ENCODE data around the gene EPS8L3. TPM values are rescaled to one million over a fixed set of nuclear protein-coding genes. Genes with fewer than 3 reads are reported as not detected.
"Not testable (repeated sequence)": the region's sequence is repeated elsewhere in the genome, so short reads cannot be mapped to it uniquely, and the experiment has no call there.

The EPS8L3 gene
- total RNA-seq, 2 experiments from 2014 or later, result not detected

DNA sequence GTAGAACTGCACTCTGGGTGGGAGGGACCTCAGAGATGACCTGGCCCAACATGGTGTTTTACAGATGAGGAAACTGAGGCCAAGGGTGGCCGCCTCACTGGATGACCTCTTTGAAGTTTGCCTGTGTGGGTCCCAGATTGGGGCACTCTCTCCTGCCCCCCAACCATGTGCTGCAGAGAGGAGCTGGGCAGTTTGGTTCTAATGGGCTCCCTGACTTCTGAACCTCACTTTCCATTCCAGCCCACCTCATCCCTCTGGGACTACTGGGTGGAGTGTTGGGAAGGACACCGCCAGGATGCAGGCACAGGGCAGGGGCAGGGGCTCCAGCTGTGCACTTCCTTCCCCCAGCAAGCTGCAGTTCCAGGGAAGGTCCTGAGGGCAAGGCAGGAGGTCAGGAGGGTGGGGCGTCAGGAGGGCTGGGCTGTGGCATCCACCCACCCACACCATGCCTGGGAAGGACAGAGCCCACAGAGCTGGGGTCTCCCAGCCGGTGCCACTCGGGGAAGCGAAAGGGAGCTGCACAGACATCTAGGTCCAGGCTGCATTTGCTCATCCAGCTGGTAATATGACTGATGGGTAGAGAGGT is 10.3 kb upstream of the EPS8L3 start:
- H3K36me3 Mint-ChIP-seq (ENCODE audit: low read depth), result no peaks in the 10 kb centered on the region
- no peaks in the 10 kb centered on the region for H3K4me1 Mint-ChIP-seq (ENCODE audit: low read depth)
- DNase-seq, result no peak
- CTCF ChIA-PET, result interaction anchor here (0.5 to 25.2 kb wide), 25 partner anchors 9 to 256 kb away, joined by 3 to 622 read pairs (median 4); partner anchors contain the start of genes AHCYL1 and GNAI3
- intact Hi-C loops (cut with micrococcal nuclease), result loop anchor here (1.0 to 2.0 kb wide), 4 partner anchors 33 to 228 kb away; partner anchors contain the start of gene GSTM3
- H3K27me3 Mint-ChIP-seq (ENCODE audit: low read depth), result no peaks in the 10 kb centered on the region
- no peaks in the 10 kb centered on the region for H3K9me3 Mint-ChIP-seq
- H3K27ac Mint-ChIP-seq, result no peak overlapping the region
- H3K4me3 Mint-ChIP-seq, result no peak overlapping the region

DNA sequence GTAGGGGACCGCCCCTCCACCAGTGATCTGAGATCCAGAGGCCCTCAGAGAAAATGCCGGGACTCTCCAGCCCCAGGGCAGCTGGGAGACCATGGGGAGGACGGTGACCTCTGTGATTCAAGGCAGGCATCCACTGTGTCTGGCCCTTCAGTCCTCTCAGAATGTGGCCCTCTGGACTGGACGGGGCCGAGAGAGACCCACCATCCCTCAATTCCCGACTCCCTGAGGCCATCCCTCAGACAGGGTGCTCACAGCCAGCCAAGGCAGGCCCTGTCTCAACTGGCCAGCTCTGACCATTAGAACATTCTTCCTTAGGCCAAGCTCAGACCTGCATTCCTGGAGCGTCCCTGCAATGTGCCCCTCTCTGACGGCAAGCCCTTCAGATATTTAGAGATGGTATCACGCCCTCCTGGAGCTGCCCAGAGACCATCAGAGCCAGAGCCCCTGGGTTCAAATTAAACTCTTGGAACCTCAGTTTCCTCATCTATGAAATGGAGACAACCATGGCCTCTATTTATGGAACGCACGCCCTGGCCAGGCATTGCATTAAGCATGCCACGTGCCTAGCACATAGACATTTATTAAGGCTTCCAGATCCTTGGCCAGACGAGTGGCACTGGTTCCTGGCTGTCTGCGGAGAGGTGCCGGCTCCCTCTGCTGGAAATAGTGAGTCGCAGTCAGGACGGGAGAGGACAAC is 9.6 kb upstream of the EPS8L3 start:
- CTCF ChIA-PET, result interaction anchor here (0.6 to 25.2 kb wide), 18 partner anchors 15 to 456 kb away, joined by 3 to 622 read pairs (median 6); partner anchors contain the start of genes AHCYL1 and GNAI3
- no peaks in the 10 kb centered on the region for H3K9me3 Mint-ChIP-seq
- no peaks in the 10 kb centered on the region for H3K36me3 Mint-ChIP-seq (ENCODE audit: low read depth)
- DNase-seq, result peak; percentile 85
- H3K4me3 Mint-ChIP-seq, result no peak overlapping the region
- no peaks in the 10 kb centered on the region for H3K4me1 Mint-ChIP-seq (ENCODE audit: low read depth)
- intact Hi-C loops (cut with micrococcal nuclease), result loop anchor here (1.0 to 2.0 kb wide), 4 partner anchors 33 to 227 kb away; partner anchors contain the start of gene GSTM3
- H3K27me3 Mint-ChIP-seq (ENCODE audit: low read depth), result no peaks in the 10 kb centered on the region
- no peak overlapping the region for H3K27ac Mint-ChIP-seq

DNA sequence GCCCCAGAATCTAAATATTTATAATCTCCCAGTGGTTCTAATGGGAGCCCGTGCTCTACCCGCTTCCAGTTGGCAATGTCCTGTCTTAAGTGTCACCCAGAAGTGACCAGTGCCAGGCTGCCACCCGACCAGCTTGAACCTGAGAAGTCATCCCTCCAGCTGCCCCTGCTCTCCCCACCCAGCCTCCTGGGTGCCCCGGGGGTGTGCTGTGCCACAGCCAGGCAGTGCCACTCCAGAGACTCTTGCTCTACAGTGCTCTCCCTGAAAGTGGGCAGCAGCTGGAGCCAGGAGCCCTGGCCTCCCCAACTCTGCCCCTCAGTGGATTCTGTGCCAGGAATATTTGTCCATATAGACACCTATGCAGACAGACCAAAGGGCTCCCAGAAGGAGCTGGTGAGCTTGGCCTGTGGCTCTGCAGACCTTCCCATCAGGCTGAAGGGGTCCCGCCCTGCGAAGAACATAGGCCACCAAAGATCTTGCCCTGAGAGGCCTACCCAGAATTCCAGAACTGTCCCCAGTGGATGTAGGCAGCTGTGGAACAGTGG is 9.0 kb upstream of the EPS8L3 start:
- Mint-ChIP-seq H3K36me3 (ENCODE audit: low read depth) (no peaks in the 10 kb centered on the region), H3K4me1 (ENCODE audit: low read depth) (no peaks in the 10 kb centered on the region), H3K9me3 (no peaks in the 10 kb centered on the region), H3K27ac (no peak overlapping the region), H3K4me3 (no peak overlapping the region), H3K27me3 (ENCODE audit: low read depth) (no peaks in the 10 kb centered on the region)
- CTCF ChIA-PET, result interaction anchor here (0.6 to 25.2 kb wide), 10 partner anchors 121 to 456 kb away, joined by 3 to 622 read pairs (median 10); partner anchors contain the start of genes AHCYL1 and GNAI3
- intact Hi-C loops (cut with micrococcal nuclease), result loop anchor here (1.0 to 2.0 kb wide), 4 partner anchors 32 to 226 kb away; partner anchors contain the start of gene GSTM3
- no peak for DNase-seq

DNA sequence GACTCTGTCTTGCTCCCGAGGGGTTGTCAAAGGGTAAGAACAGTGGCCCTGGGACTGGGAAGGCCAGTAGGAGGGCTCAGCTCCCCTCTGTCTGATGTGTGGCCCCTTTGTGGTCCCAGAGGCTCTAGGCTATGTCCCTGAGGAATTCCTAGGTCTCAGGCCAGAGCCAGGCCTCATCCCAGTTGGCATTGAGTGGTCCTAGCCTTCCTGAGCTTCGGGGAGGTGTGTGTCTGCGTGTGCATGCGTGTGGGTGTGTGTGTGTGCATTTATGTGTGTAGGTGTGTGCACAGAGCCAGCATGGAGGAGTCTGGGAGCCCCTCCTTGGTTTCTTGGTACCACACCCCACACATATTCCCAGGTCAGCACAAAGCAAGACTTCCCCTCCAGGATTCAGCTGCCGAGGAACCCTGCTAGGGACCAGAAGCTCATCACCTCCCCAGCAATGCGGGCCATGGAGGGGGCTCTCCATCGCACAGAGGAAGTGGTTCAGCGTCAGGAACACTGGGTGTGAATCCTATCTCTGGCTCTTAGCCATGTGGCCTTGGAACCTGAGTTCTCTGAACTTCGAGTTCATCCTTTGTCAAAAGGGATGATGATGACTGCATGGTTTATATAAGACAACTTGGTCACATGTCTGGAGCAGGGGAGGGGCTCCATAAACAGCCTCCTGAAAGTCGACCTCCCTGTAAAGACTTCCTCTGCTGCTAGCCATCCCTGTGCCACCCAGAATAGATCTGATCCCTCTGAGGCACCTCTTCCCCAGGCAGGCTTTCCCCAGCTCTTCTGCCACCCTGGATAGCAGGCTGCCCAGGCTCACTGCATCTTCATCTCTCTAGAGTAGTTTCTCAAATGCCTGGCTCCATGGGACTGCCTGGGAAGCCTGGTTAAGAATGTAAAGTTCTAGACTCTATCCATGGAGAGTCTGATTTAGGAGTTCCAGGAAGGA is 8.3 kb upstream of the EPS8L3 start:
- intact Hi-C loops (cut with micrococcal nuclease), result loop anchor here (2.0 kb wide), 1 partner anchor 31 kb away; the partner anchor contains the start of gene GSTM3

DNA sequence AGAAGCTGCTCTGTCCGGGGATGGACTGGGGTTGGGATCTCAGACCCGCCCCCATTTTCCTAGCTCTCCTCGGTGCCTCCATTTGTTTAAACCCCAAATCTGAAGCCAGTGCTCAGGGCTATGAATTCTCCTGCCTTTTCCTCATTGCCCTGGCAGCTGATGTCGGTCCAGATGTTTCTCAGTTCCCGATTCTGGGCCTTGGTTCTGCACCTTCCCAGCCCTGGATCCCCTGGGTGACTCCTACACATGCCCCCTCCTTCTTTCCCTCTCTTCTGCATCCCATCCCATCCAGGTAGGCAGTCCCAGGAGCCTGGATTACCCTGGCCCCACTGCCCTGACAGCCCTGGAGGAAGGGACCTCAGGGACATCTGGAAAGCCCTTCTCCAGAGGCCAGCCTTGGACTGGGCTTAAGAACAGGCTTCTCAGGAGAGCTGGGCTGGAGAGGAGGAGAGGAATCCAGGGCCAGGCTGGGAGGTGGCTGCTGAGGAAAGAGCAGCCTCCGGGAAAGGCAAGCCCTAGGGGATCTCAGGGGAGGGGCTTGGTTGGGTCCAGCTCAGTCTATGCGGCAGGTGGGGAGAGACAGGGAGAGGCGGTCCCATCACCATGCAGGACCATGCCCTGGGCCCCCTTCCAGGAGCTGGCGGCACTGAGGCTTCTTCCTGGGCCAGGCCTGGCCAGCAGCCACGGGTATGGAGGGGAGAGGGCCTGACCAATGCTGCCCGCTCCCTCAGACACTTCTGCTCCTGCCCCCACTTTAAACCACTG is 6.8 kb upstream of the EPS8L3 start:
- H3K9me3 Mint-ChIP-seq, result no peaks in the 10 kb centered on the region
- no peak for DNase-seq
- CTCF ChIA-PET, result interaction anchor here (12.0 to 25.2 kb wide), 2 partner anchors 130 to 211 kb away, joined by 283 to 622 read pairs; partner anchors contain the start of gene AHCYL1
- no peak overlapping the region for H3K27ac Mint-ChIP-seq
- H3K27me3 Mint-ChIP-seq (ENCODE audit: low read depth), result no peaks in the 10 kb centered on the region
- no peaks in the 10 kb centered on the region for H3K36me3 Mint-ChIP-seq (ENCODE audit: low read depth)
- H3K4me1 Mint-ChIP-seq (ENCODE audit: low read depth), result no peaks in the 10 kb centered on the region
- H3K4me3 Mint-ChIP-seq, result no peak overlapping the region
- intact Hi-C loops (cut with micrococcal nuclease), result no loop called here

More for the DNA sequence above, 8.3 kb upstream of the EPS8L3 start:
- CTCF ChIA-PET, result interaction anchor here (0.9 to 25.2 kb wide), 5 partner anchors 122 to 227 kb away, joined by 3 to 622 read pairs (median 58); partner anchors contain the start of genes AHCYL1 and GNAI3
- Mint-ChIP-seq H3K4me3 (no peak overlapping the region), H3K27me3 (ENCODE audit: low read depth) (no peaks in the 10 kb centered on the region), H3K36me3 (ENCODE audit: low read depth) (no peaks in the 10 kb centered on the region), H3K9me3 (no peaks in the 10 kb centered on the region), H3K4me1 (ENCODE audit: low read depth) (no peaks in the 10 kb centered on the region), H3K27ac (no peak overlapping the region)
- DNase-seq, result no peak

DNA sequence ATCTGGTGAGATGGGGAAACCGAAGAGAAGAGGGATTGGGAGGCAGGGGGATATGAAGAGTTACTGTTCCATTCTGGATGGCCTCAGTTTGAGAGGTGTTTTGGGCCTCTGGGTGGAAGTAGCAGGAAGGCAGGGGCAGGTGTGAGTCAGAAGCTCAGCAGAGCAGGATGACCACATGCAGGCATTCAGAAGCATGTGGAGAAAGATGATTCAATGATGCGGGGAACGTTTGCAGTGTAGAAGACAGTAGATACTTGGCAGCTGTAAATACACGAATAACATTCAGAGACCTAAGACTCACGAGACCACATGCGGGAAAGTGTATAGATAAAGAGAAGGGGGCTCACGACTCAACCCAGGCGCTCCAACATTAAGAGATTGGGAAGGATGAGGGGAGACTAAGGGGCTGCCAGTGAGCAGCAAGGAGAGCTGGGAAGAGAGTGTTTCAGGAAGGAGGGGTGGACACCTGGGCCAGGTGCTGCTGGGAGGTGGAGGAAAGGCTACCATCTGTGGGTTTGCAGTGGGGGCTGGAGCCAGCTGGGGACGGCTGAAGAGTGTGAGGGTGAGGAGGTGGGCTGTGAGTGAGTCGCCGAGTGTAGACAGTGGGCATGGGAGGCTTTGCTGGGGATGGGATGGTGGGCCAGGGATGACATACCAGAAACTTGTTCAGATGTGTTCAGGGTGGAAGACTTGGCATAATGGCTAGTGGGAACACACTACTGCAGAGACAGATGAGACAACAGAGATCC is 5.8 kb upstream of the EPS8L3 start:
- intact Hi-C loops (cut with micrococcal nuclease), result no loop called here
- no peaks in the 10 kb centered on the region for H3K27me3 Mint-ChIP-seq (ENCODE audit: low read depth)

DNA sequence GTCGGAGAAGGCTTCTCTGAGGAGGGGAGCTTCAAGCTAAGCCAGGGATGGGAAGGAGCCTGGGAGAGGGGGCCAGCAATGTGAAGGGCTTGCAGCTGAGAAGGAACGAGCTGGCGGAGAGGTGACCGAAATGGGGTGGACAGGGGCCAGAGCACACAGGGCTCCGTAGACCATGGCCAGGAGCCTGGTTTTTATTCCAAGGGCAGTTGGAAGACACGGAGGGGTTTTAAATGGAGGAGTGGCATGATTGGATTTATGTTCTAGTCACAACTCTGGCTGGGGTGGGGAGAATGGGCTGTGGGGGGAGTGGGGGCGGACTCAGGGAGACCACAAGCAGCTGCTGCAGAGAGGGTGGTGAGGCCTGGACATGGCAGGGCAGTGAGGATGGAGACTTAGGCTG is 5.1 kb upstream of the EPS8L3 start:
- no peaks in the 10 kb centered on the region for H3K4me1 Mint-ChIP-seq (ENCODE audit: low read depth)
- intact Hi-C loops (cut with micrococcal nuclease), result no loop called here
- CTCF ChIA-PET, result interaction anchor here (12.0 kb wide), 1 partner anchor 129 kb away, joined by 283 read pairs; no protein-coding TSS in a partner anchor
- no peaks in the 10 kb centered on the region for H3K27me3 Mint-ChIP-seq (ENCODE audit: low read depth)
- H3K36me3 Mint-ChIP-seq (ENCODE audit: low read depth), result no peaks in the 10 kb centered on the region
- H3K27ac Mint-ChIP-seq, result no peak overlapping the region
- H3K9me3 Mint-ChIP-seq, result no peaks in the 10 kb centered on the region
- DNase-seq, result peak; percentile 0
- H3K4me3 Mint-ChIP-seq, result no peak overlapping the region

More for the DNA sequence above, 5.8 kb upstream of the EPS8L3 start:
- H3K4me3 Mint-ChIP-seq, result no peak overlapping the region
- no peak for DNase-seq
- H3K27ac Mint-ChIP-seq, result no peak overlapping the region
- no peaks in the 10 kb centered on the region for H3K36me3 Mint-ChIP-seq (ENCODE audit: low read depth)
- no peaks in the 10 kb centered on the region for H3K4me1 Mint-ChIP-seq (ENCODE audit: low read depth)
- CTCF ChIA-PET, result interaction anchor here (12.0 to 25.2 kb wide), 2 partner anchors 129 to 212 kb away, joined by 283 to 622 read pairs; partner anchors contain the start of gene AHCYL1
- H3K9me3 Mint-ChIP-seq, result no peaks in the 10 kb centered on the region

DNA sequence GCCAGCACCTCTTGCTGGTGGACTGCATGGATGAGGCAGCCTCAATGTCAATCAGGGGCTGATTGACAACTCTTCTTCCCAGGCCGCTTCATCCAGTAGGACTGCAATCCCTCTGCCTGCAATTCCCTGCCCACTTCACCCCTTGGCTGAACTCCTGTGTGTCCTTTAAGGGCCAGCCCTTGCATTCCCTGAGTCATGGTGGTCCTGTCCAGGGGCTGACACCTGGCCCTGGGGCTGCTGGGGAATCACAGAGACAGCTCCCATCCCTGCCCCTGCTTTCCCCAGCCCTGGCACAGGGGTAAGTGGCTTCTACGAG is 4.6 kb upstream of the EPS8L3 start:
- Mint-ChIP-seq H3K4me3 (no peak overlapping the region), H3K36me3 (ENCODE audit: low read depth) (no peaks in the 10 kb centered on the region), H3K4me1 (ENCODE audit: low read depth) (no peaks in the 10 kb centered on the region), H3K9me3 (no peaks in the 10 kb centered on the region), H3K27ac (no peak overlapping the region), H3K27me3 (ENCODE audit: low read depth) (no peaks in the 10 kb centered on the region)
- no peak for DNase-seq
- intact Hi-C loops (cut with micrococcal nuclease), result no loop called here
- CTCF ChIA-PET, result interaction anchor here (12.0 kb wide), 1 partner anchor 128 kb away, joined by 283 read pairs; no protein-coding TSS in a partner anchor

DNA sequence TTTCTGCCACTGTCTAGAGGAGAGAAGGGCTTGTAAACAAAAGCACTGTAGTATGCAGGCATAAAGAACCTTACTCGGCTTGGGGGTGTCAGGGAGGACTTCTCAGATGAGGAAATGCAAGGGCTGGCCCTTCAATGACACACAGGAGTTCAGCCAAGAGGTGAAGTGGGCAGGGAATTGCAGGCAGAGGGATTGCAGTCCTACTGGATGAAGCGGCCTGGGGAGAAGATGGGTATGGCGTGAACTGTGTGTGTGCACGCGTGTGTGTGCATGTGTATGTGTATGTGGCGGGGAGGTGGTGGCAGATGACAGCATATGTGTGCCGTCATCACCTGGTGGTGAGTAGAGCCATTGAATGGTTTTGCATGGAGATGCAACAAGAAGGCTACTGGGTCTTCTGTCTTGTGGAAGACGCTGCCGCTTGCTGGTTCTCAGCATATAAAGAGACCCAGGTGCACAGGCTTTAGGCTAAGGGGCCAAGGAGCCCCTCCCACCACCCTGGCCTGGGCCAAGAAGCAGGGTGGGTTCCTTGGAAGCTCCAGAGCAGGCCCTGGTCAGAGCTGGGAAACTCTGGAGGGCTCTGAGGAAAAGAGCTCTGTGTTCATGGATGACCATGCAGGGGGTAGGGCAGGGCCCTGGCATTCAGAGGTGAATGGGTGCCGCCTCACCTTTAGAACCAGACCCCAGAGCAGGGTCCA is 4.1 kb upstream of the EPS8L3 start:
- peak; percentile 1 for DNase-seq
- Mint-ChIP-seq H3K36me3 (ENCODE audit: low read depth) (no peaks in the 10 kb centered on the region), H3K9me3 (no peaks in the 10 kb centered on the region), H3K4me3 (no peak overlapping the region), H3K4me1 (ENCODE audit: low read depth) (no peaks in the 10 kb centered on the region), H3K27ac (no peak overlapping the region), H3K27me3 (ENCODE audit: low read depth) (no peaks in the 10 kb centered on the region)
- CTCF ChIA-PET, result no interaction called here
- intact Hi-C loops (cut with micrococcal nuclease), result no loop called here

DNA sequence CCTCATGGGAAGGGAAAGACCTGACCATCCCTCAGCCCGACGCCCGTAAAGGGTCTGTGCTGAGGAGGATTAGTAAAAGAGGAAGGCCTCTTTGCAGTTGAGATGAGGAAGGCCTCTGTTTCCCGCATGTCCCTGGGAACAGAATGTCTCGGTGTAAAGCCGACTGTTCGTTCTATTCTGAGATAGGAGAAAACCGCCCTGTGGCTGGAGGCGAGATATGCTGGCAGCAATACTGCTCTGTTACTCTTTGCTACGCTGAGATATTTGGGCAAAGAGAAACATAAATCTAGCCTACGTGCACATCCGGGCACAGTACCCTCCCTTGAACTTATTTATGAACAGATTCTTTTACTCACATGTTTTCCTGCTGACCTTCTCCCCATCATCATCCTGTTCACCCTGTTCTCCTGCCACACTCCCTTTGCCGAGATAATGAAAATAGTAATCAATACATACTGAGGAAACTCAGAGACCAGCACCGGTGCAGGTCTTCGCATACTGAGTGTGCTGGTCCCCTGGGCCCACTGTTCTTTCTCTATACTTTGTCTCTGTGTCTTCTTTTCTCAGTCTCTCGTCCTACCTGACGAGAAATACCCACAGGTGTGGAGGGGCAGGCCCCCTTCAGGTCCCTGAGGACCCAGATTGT is 3.4 kb upstream of the EPS8L3 start:
- H3K36me3 Mint-ChIP-seq (ENCODE audit: low read depth); H3K4me1 Mint-ChIP-seq (ENCODE audit: low read depth); CTCF ChIA-PET; intact Hi-C loops (cut with micrococcal nuclease); H3K27ac Mint-ChIP-seq; H3K9me3 Mint-ChIP-seq; H3K27me3 Mint-ChIP-seq (ENCODE audit: low read depth); H3K4me3 Mint-ChIP-seq: not testable (repeated sequence)
- peak; percentile 0 for DNase-seq
